ENCODE data around the gene STK40.

- TF ChIP-seq SIN3A (IDR thresholded peaks at IDR 0.05; ENCODE audit: borderline replicate concordance, insufficient read depth, low read depth, low read length): no peak
- no peak for TF ChIP-seq CTCF (IDR thresholded peaks at IDR 0.05)
- TF ChIP-seq POLR2AphosphoS5 (IDR thresholded peaks at IDR 0.05; ENCODE audit: low read depth, low read length): no peak
Measured at GRCh38 chr1:36327421-36328087, 58.2 kb downstream of the STK40 start.

Measured in Panc1 (cell line).